K562 (cell line): ENCODE measurements around the gene SFXN3. TPM values are rescaled to one million over a fixed set of nuclear protein-coding genes. Genes with fewer than 3 reads are reported as not detected.

ENCODE experiments used
- ATF1 ChIP-seq, 2 experiments: fragments of 450-650 bp in 1 of 2; IDR thresholded peaks; 2 replicates each; pipeline ENCODE4 v1.6.1; 2016; ENCODE audit warnings: missing compliant biosample characterization in 1 of 2, missing genetic modification characterization in 1 of 2
- DPF2 ChIP-seq: fragments of 450-650 bp; IDR thresholded peaks from 2 replicates; pipeline ENCODE4 v1.6.1; 2016
- NONO ChIP-seq, 2 experiments: fragments of 200-400 bp in 1 of 2; fragments of 450-650 bp in 1 of 2; formaldehyde crosslinking in 1 of 2; IDR thresholded peaks; 2 replicates each; pipeline ENCODE4 v1.6.1; 2017; ENCODE audit warnings: low read depth in 2 of 2, mild to moderate bottlenecking in 2 of 2, moderate library complexity in 2 of 2, low read length in 1 of 2
- PPARD ChIP-seq: fragments of 250-450 bp; sonication (Bioruptor Pico); IDR thresholded peaks from 2 replicates; pipeline ENCODE4 v1.8.0; 2022; ENCODE audit warnings: inconsistent platforms, mild to moderate bottlenecking, moderate library complexity
- RBM25 ChIP-seq: fragments of 200-400 bp; formaldehyde crosslinking; IDR thresholded peaks from 2 replicates; pipeline ENCODE4 v1.6.1; 2018; ENCODE audit warnings: low read length, low read depth, moderate library complexity; ENCODE audit not compliant: severe bottlenecking
- REST ChIP-seq, 2 experiments: fragments of 450-650 bp; formaldehyde crosslinking in 1 of 2; IDR thresholded peaks; 2 replicates each; pipeline versions ENCODE4 v1.4.0 to v1.6.1; 2014 to 2020; ENCODE audit warnings: mild to moderate bottlenecking in 2 of 2, borderline replicate concordance in 1 of 2, low read depth in 1 of 2
- ZBTB8A ChIP-seq: fragments of 450-650 bp; IDR thresholded peaks from 2 replicates; pipeline ENCODE4 v1.6.1; 2018; ENCODE audit warnings: mild to moderate bottlenecking, moderate library complexity; ENCODE audit not compliant: partially characterized antibody
- ZFP30 ChIP-seq: fragments of 250-450 bp; sonication (Bioruptor Pico); IDR thresholded peaks from 2 replicates; pipeline ENCODE4 v1.8.0; 2022; ENCODE audit warnings: moderate library complexity, mild to moderate bottlenecking, inconsistent platforms, borderline replicate concordance
- ZNF780A ChIP-seq: fragments of 250-450 bp; sonication (Bioruptor Pico); IDR thresholded peaks from 2 replicates; pipeline ENCODE4 v1.5.0; 2021; ENCODE audit warnings: mild to moderate bottlenecking
- polyA plus RNA-seq, 8 experiments: library from polyadenylated mRNA; depleted of rRNA in 4 of 8; stranded (reverse) in 5 of 8; unstranded in 3 of 8; fragments of >200 nt; fragmentation: Nextera tagmentation in 2 of 8; fragmentation: Illumina TruSeq in 1 of 8; extraction: Ambion mirVana in 2 of 8; extraction: Trizol in 1 of 8; gene quantifications; 2 replicates each; pipeline versions ENCODE4 v1.2.1 to v1.2.3, GENCODE V29; 2011 to 2014; ENCODE audit warnings: inconsistent platforms in 1 of 8, missing spikeins in 1 of 8
- total RNA-seq, 7 experiments: library from RNA; depleted of rRNA in 6 of 7; stranded (reverse); fragments of >200 nt in 6 of 7; fragmentation: Illumina TruSeq in 2 of 7; extraction: Trizol in 2 of 7; gene quantifications; 2 replicates each; pipeline versions ENCODE4 v1.2.1 to v1.2.3, GENCODE V29; 2011 to 2021; ENCODE audit warnings: low replicate concordance in 1 of 7
- TF ChIP-seq, protein P1 (sequence below): fragments of 450-650 bp; formaldehyde crosslinking; IDR thresholded peaks from 2 replicates; pipeline ENCODE4 v1.4.0; 2022; ENCODE audit warnings: missing genetic modification characterization
- TF ChIP-seq, protein P2 (sequence below): sonication (generic); formaldehyde crosslinking; IDR thresholded peaks from 2 replicates; pipeline ENCODE4 v1.8.0; 2023; ENCODE audit warnings: missing genetic modification reagents, mild to moderate bottlenecking, borderline replicate concordance

The SFXN3 gene
- total and polyA plus RNA-seq, 9 of the 15 experiments (the other 6 are each of a cell fraction or from before 2014, with no cell fraction given) = 0.24 to 4.6 (median 0.86) TPM

- TF ChIP-seq, protein P1, sequence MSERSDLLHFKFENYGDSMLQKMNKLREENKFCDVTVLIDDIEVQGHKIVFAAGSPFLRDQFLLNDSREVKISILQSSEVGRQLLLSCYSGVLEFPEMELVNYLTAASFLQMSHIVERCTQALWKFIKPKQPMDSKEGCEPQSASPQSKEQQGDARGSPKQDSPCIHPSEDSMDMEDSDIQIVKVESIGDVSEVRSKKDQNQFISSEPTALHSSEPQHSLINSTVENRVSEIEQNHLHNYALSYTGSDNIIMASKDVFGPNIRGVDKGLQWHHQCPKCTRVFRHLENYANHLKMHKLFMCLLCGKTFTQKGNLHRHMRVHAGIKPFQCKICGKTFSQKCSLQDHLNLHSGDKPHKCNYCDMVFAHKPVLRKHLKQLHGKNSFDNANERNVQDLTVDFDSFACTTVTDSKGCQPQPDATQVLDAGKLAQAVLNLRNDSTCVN (CRISPR knock-in tag) = no peak
- TF ChIP-seq, protein P2, sequence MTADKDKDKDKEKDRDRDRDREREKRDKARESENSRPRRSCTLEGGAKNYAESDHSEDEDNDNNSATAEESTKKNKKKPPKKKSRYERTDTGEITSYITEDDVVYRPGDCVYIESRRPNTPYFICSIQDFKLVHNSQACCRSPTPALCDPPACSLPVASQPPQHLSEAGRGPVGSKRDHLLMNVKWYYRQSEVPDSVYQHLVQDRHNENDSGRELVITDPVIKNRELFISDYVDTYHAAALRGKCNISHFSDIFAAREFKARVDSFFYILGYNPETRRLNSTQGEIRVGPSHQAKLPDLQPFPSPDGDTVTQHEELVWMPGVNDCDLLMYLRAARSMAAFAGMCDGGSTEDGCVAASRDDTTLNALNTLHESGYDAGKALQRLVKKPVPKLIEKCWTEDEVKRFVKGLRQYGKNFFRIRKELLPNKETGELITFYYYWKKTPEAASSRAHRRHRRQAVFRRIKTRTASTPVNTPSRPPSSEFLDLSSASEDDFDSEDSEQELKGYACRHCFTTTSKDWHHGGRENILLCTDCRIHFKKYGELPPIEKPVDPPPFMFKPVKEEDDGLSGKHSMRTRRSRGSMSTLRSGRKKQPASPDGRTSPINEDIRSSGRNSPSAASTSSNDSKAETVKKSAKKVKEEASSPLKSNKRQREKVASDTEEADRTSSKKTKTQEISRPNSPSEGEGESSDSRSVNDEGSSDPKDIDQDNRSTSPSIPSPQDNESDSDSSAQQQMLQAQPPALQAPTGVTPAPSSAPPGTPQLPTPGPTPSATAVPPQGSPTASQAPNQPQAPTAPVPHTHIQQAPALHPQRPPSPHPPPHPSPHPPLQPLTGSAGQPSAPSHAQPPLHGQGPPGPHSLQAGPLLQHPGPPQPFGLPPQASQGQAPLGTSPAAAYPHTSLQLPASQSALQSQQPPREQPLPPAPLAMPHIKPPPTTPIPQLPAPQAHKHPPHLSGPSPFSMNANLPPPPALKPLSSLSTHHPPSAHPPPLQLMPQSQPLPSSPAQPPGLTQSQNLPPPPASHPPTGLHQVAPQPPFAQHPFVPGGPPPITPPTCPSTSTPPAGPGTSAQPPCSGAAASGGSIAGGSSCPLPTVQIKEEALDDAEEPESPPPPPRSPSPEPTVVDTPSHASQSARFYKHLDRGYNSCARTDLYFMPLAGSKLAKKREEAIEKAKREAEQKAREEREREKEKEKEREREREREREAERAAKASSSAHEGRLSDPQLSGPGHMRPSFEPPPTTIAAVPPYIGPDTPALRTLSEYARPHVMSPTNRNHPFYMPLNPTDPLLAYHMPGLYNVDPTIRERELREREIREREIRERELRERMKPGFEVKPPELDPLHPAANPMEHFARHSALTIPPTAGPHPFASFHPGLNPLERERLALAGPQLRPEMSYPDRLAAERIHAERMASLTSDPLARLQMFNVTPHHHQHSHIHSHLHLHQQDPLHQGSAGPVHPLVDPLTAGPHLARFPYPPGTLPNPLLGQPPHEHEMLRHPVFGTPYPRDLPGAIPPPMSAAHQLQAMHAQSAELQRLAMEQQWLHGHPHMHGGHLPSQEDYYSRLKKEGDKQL (CRISPR knock-in tag) = no peak
- no peak for TF ChIP-seq DPF2
- TF ChIP-seq NONO (IDR thresholded peaks at IDR 0.05; ENCODE audit: low read depth in 2 of 2, low read length in 1 of 2) = no peak
- no peak for TF ChIP-seq ZFP30
- no peak for TF ChIP-seq ATF1 (CRISPR knock-in tag; IDR thresholded peaks at IDR 0.05)
- TF ChIP-seq ATF1 (tag; IDR thresholded peaks at IDR 0.05) = no peak
- TF ChIP-seq RBM25 = no peak
- no peak for TF ChIP-seq ZBTB8A
- no peak for TF ChIP-seq ZNF780A
- TF ChIP-seq PPARD (CRISPR knock-in tag) = no peak
- peak; percentile 84 for TF ChIP-seq REST (IDR thresholded peaks at IDR 0.05; ENCODE audit: borderline replicate concordance)
- TF ChIP-seq REST (CRISPR knock-in tag; IDR thresholded peaks at IDR 0.05; ENCODE audit: low read depth) = no peak
These were observed 36.5 kb downstream of the SFXN3 start (continued) for GRCh38 chr10:101067356-101068083.
